Heart left ventricle (tissue), 16 donors: ENCODE results near the gene CCDC178. TPM values are rescaled to one million over a fixed set of nuclear protein-coding genes. Genes with fewer than 3 reads are reported as not detected.

Source experiments
- ATAC-seq, 4 donors: fragments of 200-7000 bp; cut with Tn5 transposase; one replicate each; pipeline ENCODE4 v1.9.1; 2020 to 2022; ENCODE audit warnings: moderate library complexity in 4 of 4, mild to moderate bottlenecking in 3 of 4, moderate number of reproducible peaks in 1 of 4
- DNase-seq, 5 donors: peaks; one replicate each; pipeline ENCODE4 v3.0.0-alpha.2; 2020
- H3K27ac ChIP-seq, 12 donors: fragments of 200-600 bp; sonication (generic) in 4 of 12; one replicate each; pipeline versions ENCODE4 v1.5.0 to v1.8.0; 2016 to 2022; ENCODE audit warnings: mild to moderate bottlenecking in 2 of 12
- H3K27me3 ChIP-seq, 9 donors: fragments of 200-600 bp; sonication (generic) in 2 of 9; one replicate each; pipeline versions ENCODE4 v1.5.1 to v1.8.0; 2016 to 2022; ENCODE audit warnings: mild to moderate bottlenecking in 3 of 9
- H3K36me3 ChIP-seq, 9 donors: fragments of 200-600 bp; sonication (generic) in 2 of 9; one replicate each; pipeline versions ENCODE4 v1.5.0 to v1.8.0; 2018 to 2022; ENCODE audit warnings: mild to moderate bottlenecking in 2 of 9
- H3K4me1 ChIP-seq, 12 donors: fragments of 200-600 bp; sonication (generic) in 4 of 12; one replicate each; pipeline versions ENCODE4 v1.5.0 to v1.8.0; 2016 to 2022; ENCODE audit warnings: mild to moderate bottlenecking in 3 of 12
- H3K4me3 ChIP-seq, 12 donors: fragments of 200-600 bp; sonication (generic) in 4 of 12; one replicate each; pipeline versions ENCODE4 v1.5.0 to v1.8.0; 2017 to 2022; ENCODE audit warnings: mild to moderate bottlenecking in 9 of 12, moderate library complexity in 4 of 12
- H3K9me3 ChIP-seq, 12 donors: fragments of 200-600 bp; sonication (generic) in 4 of 12; one replicate each; pipeline versions ENCODE4 v1.5.0 to v1.8.0; 2016 to 2022; ENCODE audit warnings: mild to moderate bottlenecking in 1 of 12
- POLR2A ChIP-seq, 2 donors: fragments of 450-650 bp; IDR thresholded peaks; one replicate each; pipeline ENCODE4 v1.6.1; 2017; ENCODE audit warnings: antibody characterized with exemption in 2 of 2, mild to moderate bottlenecking in 2 of 2, moderate library complexity in 2 of 2
- WGBS, 4 donors: extraction: QIAGEN DNeasy Blood & Tissue Kit in 2 of 4; methylation state at CpG; one replicate each; pipeline versions ENCODE4 v1.1.5 to v1.1.7; 2013 to 2018; 5-methylcytosine and 5-hydroxymethylcytosine counted together
- intact Hi-C, 10 donors: fragments of 100-400 bp; cut with DNase I; formaldehyde crosslinking; loops; one replicate each; pipeline versions ENCODE4 v1.11.1 to v1.14.2; 2022
- polyA plus RNA-seq, 2 donors: library from polyadenylated mRNA; stranded (reverse); fragments of 200-250 nt; gene quantifications; one replicate each; pipeline ENCODE4 v1.2.3, GENCODE V29; 2013
- total RNA-seq, 9 donors: library from RNA; depleted of rRNA in 2 of 9; stranded (reverse); fragments of >200 nt in 2 of 9; fragmentation: NEBNext Ultra II Directional in 3 of 9; extraction: Animal tissue kit (Norgen Biotek cat#: 25700) in 3 of 9; gene quantifications; one replicate each; pipeline versions ENCODE4 v1.1.0 to v1.2.4, GENCODE V29; 2016 to 2023
- TF ChIP-seq, protein P1 (sequence below), 12 donors: fragments of 200-600 bp; sonication (generic) in 4 of 12; IDR thresholded peaks; one replicate each; pipeline versions ENCODE4 v1.5.0 to v1.8.0; 2018 to 2022; ENCODE audit warnings: antibody characterized with exemption in 12 of 12, mild to moderate bottlenecking in 5 of 12
- donor health status: ischemic (EF 13 %, LVEDD 7.1; RV severe dilation, severe dysfunction).
- donor health status: healthy with polysubstance abuse.
- donor health status: DM: no; HTN: yes; CAD: no.
- donor health status: DM: no; HTN: no; CAD: no.
- donor health status: ischemic (EF 25% LVEDD 6.9; RV normal size, moderate dysfunction).
- donor health status: ischemic (EF 25% LVEDD 5.7; RV mildly dilated, moderate dysfunction).
- donor health status: healthy.
- donor health status: DM: yes; HTN: yes; CAD: no.
- donor health status: ischemic (EF 35%, LVEDD 5.7; RV mildly dilated, moderate dysfunction).
- donor health status: nonischemic (EF 11% LVEDD 7.7; RV severe dilation, severe dysfunction).
- donor health status: DM: yes; HTN: yes; CAD: no.
- donor health status: PGD.
- donor health status: ischemic (EF 29% LVEDD 5.4; RV normal size, mild dysfunction).
- donor health status: nonischemic (EF 23%, LVEDD 6.1; RV moderate dilation, normal function).

The CCDC178 gene
- total and polyA plus RNA-seq, 11 donors, result 0.23 to 1.00 (median 0.41) TPM; not detected in 3

DNA sequence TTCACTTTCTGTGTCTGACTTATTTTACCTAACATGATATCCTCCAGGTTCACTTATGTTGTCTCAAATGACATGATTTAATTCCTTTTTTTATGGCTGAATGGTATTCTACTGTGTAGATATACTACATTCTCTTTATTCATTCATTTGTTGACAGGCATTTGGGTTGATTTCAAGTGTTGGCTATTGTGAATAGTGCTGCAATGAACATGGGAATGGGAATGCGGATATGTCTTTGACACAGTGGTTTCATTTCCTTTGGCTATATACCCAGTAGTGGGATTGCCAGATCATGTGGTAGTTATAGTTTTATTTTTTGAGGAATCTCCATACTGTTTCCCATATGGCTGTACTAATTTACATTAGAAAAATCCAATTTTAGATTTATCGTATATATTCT, 472.3 kb downstream of the CCDC178 start:
- Histone ChIP-seq H3K9me3 (peaks cover 0 to 6% (median 0%) of the 10 kb centered on the region in 12 donors), H3K27ac (no peak overlapping the region), H3K4me3 (no peak overlapping the region), H3K36me3 (no peaks in the 10 kb centered on the region), H3K27me3 (no peaks in the 10 kb centered on the region), H3K4me1 (no peaks in the 10 kb centered on the region)
- intact Hi-C loops, result no loop called here
- 87 to 92% (median 88%) methylated on average over 2 of the region's 2 CpGs for whole genome bisulfite sequencing, 4 donors
- TF ChIP-seq, protein P1, sequence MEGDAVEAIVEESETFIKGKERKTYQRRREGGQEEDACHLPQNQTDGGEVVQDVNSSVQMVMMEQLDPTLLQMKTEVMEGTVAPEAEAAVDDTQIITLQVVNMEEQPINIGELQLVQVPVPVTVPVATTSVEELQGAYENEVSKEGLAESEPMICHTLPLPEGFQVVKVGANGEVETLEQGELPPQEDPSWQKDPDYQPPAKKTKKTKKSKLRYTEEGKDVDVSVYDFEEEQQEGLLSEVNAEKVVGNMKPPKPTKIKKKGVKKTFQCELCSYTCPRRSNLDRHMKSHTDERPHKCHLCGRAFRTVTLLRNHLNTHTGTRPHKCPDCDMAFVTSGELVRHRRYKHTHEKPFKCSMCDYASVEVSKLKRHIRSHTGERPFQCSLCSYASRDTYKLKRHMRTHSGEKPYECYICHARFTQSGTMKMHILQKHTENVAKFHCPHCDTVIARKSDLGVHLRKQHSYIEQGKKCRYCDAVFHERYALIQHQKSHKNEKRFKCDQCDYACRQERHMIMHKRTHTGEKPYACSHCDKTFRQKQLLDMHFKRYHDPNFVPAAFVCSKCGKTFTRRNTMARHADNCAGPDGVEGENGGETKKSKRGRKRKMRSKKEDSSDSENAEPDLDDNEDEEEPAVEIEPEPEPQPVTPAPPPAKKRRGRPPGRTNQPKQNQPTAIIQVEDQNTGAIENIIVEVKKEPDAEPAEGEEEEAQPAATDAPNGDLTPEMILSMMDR (IDR thresholded peaks at IDR 0.05), result no peak
- TF ChIP-seq POLR2A (IDR thresholded peaks at IDR 0.05), result no peak
- no peak for DNase-seq
- ATAC-seq, result no peak

GRCh38 chr18:32966141-32966540, 474.4 kb downstream of the CCDC178 start:
- no peaks in the 10 kb centered on the region for H3K27me3 ChIP-seq
- DNase-seq (no peak), ATAC-seq (no peak)
- TF ChIP-seq, protein P1 (IDR thresholded peaks at IDR 0.05), result no peak
- TF ChIP-seq POLR2A (IDR thresholded peaks at IDR 0.05), result no peak
- no peaks in the 10 kb centered on the region for H3K36me3 ChIP-seq
- H3K4me3 ChIP-seq, result no peak overlapping the region
- no peaks in the 10 kb centered on the region for H3K4me1 ChIP-seq
- no peak overlapping the region for H3K27ac ChIP-seq
- intact Hi-C loops, result no loop called here
- peaks cover 0 to 1% (median 0%) of the 10 kb centered on the region in 12 donors for H3K9me3 ChIP-seq

- Histone ChIP-seq H3K27ac (no peak overlapping the region), H3K27me3 (no peaks in the 10 kb centered on the region), H3K4me3 (no peak overlapping the region), H3K4me1 (no peaks in the 10 kb centered on the region), H3K36me3 (no peaks in the 10 kb centered on the region), H3K9me3 (no peaks in the 10 kb centered on the region)
- DNase-seq (no peak), ATAC-seq (no peak)
- WGBS, 4 donors, result 76 to 80% (median 77%) methylated on average over 5 of the region's 5 CpGs
- no peak for TF ChIP-seq POLR2A (IDR thresholded peaks at IDR 0.05)
- TF ChIP-seq, protein P1 (IDR thresholded peaks at IDR 0.05), result no peak
- intact Hi-C loops, result no loop called here
Observed at GRCh38 chr18:32961538-32961937, 479.0 kb downstream of the CCDC178 start.

DNA sequence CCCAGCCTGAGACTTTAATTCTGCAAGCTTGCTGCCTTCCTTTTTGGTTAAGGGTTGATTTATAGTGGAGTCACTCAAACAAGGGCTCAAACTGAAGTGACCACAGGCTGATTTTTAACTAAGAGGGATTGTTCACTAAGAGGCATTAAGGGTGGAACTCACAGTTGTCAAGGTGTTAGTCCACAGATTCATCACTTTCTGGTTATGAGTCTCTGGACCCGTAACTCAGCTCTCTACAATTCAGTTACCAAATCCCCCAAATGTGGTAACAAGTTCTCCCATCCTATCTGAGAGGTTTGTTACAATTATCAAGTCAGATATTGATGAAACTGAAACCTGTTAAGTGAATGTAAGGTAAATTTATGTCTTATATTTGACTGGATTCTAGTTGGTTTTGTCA, 481.8 kb downstream of the CCDC178 start:
- H3K9me3 ChIP-seq, result no peaks in the 10 kb centered on the region
- WGBS, 4 donors, result 80 to 100% (median 86%) methylated on average over 1 of the region's 1 CpG
- H3K4me1 ChIP-seq, result no peaks in the 10 kb centered on the region
- H3K27ac ChIP-seq, result no peak overlapping the region
- no peak overlapping the region for H3K4me3 ChIP-seq
- ATAC-seq, result no peak
- DNase-seq, result no peak
- intact Hi-C loops, result no loop called here
- TF ChIP-seq, protein P1 (IDR thresholded peaks at IDR 0.05), result no peak
- no peak for TF ChIP-seq POLR2A (IDR thresholded peaks at IDR 0.05)
- no peaks in the 10 kb centered on the region for H3K36me3 ChIP-seq
- H3K27me3 ChIP-seq, result no peaks in the 10 kb centered on the region
